ENCODE results near the gene H3-3A.
"Not testable (repeated sequence)": the region's sequence is repeated elsewhere in the genome, so short reads cannot be mapped to it uniquely, and the experiment has no call there.

Gene H3-3A

DNA sequence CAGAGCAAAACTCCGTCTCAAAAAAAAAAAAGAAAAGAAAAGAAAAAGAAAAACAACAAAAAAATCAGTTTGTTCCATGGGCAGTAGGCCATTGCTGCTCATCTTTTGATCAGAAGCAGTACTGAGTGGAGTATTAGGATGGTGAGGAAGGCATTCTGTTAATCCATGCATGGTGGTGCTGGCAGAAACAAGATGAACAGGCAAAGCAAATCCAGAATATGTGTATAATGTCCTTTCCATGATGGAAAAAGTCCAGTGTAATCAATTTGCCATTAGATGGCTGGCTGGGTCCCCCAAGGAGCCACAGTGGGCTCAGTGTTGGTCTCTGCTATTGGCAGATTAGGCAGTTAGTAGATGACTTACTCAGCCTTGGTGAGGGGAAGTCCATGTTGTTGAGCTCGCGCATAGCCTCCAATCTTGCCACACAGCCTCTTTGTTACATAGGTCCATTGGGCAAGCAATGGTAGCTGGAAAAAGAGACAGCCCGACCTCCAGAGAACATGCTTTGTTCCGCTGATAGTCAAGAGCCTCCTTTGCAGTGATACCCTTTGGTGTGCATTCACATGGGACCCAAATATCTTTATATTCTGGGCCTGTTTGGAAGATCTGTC lies 23.3 kb downstream of the H3-3A start:
- DNase-seq (ENCODE audit: low read depth, low spot score) = no peak

DNA sequence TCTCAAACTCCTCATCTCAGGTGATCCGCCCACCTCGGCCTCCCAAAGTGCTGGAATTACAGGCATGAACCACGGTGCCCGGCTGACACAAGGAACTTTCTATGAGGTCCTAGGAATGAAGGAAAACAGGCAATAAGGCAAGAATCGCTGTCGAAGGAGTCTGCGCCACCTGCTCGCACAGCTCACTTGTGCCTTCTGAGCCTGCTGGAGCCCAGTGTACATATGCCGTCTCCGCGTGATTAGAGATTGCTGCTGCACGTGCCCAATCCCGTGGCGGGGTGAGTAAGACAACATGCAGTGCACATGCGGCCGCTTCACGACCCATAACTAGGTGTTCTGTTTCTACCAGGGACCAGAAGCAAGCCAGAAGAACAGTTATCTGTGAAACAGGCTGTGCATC lies 24.3 kb downstream of the H3-3A start:
- no peak for DNase-seq (ENCODE audit: low read depth, low spot score)

GRCh38 chr1:226091461-226091860 lies 28.9 kb downstream of the H3-3A start:
- no peak for DNase-seq (ENCODE audit: low read depth, low spot score)

GRCh38 chr1:226092048-226092820 lies 29.7 kb downstream of the H3-3A start:
- not testable (repeated sequence) for DNase-seq (ENCODE audit: low read depth, low spot score)

- DNase-seq (ENCODE audit: low read depth, low spot score) = no peak
Observed at GRCh38 chr1:226092965-226093364, 30.4 kb downstream of the H3-3A start.

DNA sequence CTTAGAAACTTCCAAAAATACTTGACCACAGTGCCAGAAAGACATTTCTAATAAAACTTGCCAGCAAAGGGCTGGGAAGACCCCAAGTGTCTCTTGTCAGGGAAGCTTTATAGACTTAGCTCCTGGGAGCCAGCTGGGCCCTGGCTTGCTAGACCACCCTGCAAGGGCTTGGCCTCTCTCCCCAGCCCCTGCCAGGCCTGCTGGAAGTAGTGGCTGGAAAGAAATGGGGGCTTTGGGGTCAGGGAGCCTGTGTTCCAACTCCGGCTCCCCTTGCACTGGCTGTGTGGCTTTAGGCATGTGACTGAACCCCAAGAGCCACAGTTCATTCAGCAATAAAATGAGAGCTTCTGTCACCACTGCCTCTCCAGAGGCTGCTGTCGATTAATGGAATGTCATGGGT lies 31.1 kb downstream of the H3-3A start:
- no peak for DNase-seq (ENCODE audit: low read depth, low spot score)

DNA sequence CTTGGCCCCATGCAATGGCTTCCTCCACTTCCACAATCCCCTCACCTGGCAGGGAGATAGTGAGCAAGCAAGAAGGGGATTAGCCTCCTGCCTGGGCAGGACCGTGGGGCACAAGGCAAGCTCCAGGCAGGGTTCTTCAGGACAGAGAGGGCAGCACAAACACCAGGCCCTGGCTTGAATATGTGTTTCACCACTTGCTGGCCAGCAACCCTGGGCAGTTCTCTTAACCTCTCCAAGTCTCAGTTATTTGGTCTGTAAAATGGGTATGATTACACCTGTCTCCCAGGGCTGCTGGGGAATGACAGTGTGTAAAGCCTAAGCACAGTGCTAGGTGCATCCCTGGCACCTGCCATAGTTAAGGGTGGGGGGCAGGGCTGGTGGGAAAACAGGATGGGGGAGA lies 31.9 kb downstream of the H3-3A start:
- no peak for DNase-seq (ENCODE audit: low read depth, low spot score)

DNA sequence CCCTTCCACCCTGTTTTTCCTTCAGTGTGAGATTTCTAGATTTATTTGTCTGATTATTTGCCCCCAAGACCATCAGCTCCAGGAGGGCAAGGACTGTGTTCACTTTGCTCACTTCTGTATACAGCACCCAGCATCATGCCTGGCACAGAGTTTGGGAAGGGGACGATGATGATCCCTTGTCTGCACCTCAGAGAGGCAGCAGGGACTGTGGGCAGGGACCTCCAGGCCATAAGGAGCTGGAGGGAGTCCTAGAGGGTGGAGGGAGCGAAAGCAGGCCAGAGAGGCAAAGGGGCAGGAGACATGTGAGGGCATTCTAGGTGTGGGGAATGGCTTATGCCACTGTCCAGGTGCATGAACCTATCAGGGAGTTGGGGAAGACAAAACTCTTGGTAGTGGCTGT lies 32.8 kb downstream of the H3-3A start:
- no peak for DNase-seq (ENCODE audit: low read depth, low spot score)

DNA sequence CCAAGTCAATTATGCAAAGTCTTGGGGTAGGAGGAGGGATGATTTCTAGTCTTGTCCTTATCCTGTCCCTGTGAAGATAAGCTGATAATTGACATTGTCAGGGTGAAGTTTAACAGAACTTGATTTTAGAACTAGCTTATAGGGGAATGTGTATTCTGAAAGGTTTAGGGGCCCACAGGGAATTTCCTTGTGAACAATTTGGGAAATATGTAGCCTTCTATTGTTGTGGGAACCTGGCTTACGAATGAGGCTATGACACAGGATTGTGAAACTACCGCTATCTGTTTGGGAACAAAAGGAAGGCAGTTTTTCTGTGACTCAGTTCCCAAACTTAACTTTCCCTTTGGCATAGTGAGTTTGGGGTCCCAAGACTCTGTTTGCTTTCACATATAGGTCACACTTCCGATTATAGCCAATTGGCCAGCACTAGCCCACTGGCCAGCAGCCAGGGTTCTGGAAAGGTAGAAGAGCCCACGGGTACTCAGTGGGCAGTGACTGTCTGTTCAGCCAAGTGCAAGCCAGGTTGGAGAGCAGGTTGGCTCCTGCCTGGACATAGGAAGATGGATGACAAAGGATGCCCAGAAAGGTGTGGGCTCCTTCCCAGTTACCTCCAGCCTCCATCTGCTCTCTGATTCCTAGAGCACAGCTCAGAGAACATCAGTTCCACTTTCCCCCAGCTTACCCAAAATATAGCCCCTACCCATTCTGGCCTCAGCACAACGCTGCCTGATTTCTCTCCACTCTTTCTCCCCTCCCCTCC lies 35.5 kb downstream of the H3-3A start:
- no peak for DNase-seq (ENCODE audit: low read depth, low spot score)

- DNase-seq (ENCODE audit: low read depth, low spot score) = no peak
Observed at GRCh38 chr1:226098870-226099835, 36.6 kb downstream of the H3-3A start.

- DNase-seq (ENCODE audit: low read depth, low spot score) = no peak
Observed at GRCh38 chr1:226100436-226101391, 38.2 kb downstream of the H3-3A start.

DNA sequence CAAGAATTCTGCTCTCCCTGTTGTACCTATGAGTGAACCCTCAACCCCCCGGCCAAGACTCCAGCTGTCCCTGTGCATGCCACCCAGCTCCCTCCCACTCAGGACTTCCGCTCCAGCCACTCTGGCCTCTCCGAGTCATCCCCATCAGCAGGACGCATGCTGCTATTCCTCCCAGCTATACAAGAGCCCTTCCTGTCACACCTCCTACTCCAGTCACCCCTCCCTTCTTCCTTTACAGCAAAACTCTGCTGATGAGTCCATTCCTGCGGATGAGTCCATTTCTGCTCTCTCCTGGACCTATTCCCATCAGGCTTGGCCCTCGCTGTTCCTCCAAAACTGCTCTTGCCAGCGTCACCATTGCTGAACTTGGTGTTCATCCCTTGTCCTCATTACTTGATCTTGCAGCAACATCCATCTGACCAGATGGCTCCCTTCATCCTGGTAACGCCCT lies 42.2 kb downstream of the H3-3A start:
- no peak for DNase-seq (ENCODE audit: low read depth, low spot score)

- no peak for DNase-seq (ENCODE audit: low read depth, low spot score)
Observed at GRCh38 chr1:226107471-226108460, 45.2 kb downstream of the H3-3A start.

DNA sequence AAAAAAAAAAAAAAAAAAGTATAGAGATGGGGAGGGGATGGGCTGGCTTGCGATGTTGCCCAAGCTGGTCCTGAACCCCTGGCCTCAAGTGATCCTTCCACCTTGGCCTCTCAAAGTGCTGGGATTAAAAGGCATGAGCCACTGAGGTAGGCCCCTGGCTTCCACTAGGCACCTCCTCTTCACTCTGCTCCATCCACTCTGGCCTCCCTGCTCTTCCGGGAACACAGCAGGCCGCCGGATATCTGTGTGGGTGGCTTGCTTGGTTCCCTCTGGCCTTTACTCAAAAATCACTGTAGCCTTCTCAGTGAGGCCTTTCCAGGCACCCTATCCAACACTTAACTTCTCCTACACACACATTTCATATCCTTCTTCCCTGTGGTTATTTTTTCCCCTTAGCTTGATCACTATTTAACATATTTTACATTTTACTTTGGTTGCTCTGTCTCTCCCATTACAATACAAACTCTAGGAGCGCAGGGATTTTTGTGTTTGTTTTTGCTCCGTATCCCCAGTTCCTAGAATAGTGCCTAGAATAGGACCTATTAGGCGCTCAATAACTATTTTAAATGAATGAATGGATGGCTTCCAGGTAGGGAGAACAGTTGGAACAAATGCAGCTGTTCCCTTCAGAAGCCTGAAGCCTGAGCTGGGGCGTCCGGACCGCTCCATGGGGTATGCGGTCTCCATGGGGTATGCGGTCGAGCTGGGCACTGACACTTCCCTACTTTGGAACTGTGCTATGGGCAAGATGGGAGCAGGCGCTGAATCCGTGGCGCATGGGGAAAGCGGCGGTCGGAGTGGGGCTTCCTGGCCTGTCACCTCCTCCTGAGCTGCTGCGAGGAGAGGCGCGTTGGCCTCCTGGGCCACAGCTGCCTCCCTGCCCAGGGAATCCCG lies 46.7 kb downstream of the H3-3A start:
- no peak for DNase-seq (ENCODE audit: low read depth, low spot score)

DNA sequence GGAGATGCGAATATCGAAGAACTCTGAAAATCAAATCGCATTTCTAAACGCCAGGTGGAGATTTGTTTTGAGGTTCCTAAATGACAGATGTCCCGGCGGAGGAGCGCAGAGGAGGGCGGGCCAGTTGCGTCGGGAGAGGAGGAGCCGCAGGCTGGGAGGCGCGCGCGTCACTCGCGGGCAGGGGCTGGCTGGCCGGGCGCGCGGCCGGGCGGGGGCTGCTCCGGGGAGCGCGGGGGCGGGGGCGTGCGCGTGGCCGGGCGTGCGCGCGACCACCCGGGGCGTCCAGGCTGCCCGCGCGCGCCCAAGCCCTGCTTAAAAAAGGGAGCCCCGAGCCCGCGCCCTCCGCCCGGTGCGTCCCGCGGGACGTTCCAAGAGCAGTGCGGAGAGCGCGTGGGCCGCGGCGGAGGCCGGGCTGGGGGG lies 47.3 kb downstream of the H3-3A start:
- no peak for DNase-seq (ENCODE audit: low read depth, low spot score)

GRCh38 chr1:226110249-226111097 lies 48.0 kb downstream of the H3-3A start:
- DNase-seq (ENCODE audit: low read depth, low spot score) = no peak
